Stimulated activated CD8-positive, alpha-beta memory T cell treated with anti-CD3 and anti-CD28 coated beads, Interleukin-7, amount 100 ng/mL, for 1 hour (primary cell): Measurements from ENCODE around the gene NRXN3.

Experiments used
- DNase-seq, 2 donors: peaks; one replicate each; pipeline ENCODE4 v3.0.0-alpha.2; 2020; ENCODE audit warnings: low read depth in 2 of 2

The NRXN3 gene

DNA sequence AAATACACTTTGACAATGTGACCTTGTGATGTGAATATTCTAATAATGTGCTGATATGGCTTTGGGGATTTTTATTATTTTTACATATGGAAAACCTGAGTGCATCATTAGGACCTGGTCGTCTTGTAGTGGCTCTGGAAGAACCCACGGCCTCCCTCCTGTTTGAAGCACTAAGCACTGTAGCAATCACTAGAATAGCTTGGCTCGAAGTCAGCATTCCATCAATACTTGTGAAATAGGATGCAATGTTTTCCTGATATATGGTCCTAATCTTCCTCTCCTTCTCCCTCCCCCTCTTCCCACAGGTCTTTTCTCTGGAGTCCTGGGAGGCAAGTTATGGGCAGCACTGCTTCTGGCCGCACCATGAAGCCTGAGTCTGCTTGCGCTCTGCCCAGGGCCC, 71.9 kb downstream of the NRXN3 start:
- no peak for DNase-seq

DNA sequence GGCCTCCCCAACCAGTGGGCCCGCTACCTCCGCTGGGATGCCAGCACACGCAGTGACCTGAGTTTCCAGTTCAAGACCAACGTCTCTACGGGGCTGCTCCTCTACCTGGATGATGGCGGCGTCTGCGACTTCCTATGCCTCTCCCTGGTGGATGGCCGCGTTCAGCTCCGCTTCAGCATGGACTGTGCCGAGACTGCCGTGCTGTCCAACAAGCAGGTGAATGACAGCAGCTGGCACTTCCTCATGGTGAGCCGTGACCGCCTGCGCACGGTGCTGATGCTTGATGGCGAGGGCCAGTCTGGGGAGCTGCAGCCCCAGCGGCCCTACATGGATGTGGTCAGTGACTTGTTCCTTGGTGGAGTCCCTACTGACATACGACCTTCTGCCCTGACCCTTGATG, 73.0 kb downstream of the NRXN3 start:
- DNase-seq, result no peak

DNA sequence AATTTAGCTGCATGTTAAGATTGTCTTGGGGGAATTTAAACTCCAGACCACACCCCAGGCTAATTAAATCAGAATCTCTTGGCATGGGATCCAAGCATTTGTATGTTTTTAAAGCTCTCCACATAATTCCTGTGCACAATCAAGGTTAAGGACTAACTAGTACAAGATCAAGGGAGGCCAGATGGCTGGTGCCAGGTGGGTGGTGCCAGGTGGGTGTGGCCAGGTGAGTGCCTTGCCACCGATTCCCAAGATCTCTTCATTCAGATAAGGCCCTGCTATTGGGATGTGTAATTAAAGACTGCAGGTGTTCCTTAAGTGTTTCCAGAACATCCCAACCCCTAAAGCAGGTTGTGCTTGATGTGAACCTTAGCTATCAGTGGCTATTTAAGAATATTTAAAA, 75.1 kb downstream of the NRXN3 start:
- no peak for DNase-seq

DNA sequence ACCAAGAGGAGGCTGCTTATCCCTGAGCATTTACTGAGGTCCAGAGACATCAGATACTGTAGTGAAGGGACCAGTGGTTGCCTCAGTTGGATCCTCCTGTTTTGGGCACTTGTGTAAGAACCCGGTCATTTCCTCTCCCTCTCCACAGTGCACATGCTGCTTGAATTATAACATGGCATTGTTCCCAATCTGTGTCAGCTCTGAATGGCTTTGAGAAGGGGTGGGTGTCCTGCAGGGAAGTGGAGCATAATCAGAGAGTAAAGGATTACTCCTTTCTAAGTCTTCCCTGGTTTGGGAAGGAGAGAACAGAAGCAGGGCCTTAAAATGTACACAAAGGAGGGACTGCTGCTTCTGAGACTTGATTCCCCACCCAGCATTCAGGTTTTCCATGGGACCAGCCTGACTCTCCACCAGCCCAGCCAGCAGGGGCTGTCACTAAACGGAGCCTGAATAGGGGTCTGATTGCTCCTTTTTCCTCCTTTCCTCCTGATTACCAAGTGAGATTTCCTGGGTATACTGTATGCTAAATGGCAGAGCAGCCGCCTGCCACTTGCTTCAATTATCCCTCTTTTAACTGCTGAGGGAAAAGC, 78.4 kb downstream of the NRXN3 start:
- no peak for DNase-seq

DNA sequence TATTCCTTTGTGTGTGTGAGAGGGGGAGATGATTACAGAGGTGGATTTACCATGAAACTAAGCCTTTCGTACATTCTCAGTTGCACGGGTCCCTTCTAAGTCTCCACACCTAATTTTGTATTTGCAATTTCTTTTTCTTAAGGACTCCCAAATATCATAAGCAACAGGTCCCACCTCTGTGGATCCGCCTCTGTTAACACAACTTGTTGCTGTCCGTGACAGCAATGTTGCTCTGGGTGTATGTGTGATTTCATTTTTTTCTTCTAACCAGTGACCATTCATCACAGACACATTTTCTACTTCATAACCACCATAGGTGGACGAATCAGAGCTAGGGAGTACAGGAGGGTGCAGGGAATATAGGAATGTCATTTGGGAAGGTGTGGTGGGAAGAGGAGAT, 81.1 kb downstream of the NRXN3 start:
- DNase-seq, result no peak

DNA sequence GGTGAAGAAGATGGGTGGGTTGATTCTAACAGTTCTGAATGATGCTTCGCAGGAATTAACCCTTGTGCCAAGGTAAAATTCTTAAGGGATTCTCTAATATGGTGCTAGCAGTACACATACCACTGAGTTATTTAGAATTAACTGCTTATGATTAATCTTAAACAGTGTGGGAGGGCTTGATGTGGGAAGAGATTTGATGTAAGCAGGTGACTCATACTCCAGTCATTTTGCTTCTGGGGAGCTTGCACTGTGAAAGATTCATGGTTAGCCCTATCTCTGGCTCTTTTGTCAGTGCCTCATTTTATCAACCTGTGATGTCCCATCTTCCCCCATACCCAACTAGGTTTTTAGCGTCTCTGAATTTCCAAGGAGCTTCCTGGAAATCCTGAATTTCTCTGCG, 83.8 kb downstream of the NRXN3 start:
- DNase-seq, result no peak

DNA sequence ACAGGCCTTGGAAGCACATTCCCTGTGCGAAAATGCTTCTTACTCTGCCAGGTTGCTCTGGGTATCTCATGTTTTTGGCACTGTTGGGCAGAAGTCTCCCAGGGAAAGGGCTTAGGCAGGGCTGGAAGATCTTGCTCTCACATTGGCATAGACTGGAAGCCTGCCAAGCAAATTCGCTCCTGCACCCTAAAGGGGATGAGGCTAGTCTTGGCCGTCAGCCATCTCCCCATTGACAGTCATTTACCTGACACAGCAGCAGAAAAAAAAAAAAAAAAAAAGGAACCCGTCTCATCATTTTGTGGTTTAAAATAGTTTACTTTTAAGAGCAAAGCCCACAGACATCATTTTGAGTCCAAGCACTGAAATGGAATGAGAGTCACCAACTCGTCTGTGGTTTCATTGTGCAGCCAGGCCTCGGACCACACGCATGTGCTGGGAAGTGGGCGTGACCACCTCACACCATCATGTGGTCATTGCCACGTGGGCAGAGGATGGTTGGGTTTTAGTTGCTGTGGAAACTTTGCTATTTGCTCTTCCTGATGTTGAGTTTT, 84.8 kb downstream of the NRXN3 start:
- DNase-seq, result no peak

DNA sequence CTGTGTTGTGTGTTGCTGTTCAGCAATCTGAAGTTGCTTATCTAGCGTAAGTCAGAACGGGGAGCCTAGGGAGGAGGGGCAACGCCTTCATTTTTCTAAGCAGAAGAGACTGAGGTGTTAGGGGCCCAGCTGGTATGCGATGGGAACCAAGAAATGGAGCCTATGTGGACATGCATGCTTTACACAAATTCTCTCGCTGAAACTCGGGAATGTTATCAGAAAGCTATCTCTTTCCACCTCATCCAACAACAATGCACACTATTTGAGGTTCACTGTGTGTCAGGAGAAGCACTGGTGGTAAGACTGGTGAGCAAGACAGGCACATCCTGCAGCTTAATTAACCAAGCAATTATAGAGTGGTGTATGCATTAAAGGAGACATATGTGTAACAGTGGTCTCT, 89.7 kb downstream of the NRXN3 start:
- no peak for DNase-seq

DNA sequence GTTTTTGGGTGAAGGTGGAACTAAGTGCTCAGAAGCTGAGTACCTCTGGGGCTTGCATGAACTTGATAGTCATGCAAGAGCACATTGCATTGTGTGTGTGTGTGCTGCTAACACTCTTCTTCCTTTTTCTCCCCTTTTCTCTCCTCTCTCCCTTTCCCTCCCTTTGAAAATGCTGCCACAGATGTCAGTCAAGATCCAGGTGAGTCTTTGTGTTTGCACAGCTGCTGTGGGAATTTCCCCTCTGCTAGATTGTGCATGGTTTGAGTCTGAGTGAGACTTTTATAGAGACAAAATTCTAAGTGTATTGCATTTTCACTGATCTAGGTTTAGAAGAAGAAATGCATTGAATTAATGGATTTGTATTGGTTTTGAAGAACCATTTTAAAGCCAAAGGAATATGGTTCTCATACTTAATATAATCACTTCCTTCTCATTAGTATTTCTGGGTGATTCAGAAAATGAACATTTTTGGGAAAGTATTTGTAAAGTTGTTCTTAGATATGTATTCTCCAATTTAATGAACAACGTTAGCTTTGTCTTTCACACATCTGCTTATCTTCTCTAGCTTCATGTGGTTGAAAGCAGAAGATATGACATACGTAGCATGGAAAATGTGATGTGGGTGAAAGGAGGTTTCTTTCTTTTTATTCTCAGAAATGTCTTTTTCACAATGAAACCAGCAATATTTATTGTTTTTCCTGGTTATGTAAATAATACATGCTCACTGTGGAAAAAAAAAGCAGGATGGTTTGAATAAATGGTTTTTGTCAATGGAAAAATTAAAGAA, 108.5 kb downstream of the NRXN3 start:
- no peak for DNase-seq

DNA sequence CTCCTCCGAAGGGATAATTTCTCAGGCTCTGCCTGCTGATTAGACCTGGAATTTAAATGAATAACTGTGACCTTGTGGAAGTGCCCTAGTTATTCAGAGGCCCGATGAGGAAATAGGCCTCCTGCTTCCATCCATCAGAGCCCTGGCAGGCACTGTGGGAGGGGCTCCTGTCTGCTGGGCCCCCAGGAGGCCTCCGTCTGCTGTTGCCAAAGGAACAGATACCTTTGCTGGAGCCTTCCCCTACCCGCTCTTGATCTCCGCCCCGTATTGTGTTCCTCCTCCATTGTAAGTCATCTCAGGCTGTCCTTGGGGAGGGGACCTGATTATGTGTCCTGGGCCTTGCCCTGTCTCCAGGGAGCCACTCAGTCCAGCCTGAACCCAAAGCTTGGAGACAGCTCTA, 112.3 kb downstream of the NRXN3 start:
- DNase-seq, result no peak

DNA sequence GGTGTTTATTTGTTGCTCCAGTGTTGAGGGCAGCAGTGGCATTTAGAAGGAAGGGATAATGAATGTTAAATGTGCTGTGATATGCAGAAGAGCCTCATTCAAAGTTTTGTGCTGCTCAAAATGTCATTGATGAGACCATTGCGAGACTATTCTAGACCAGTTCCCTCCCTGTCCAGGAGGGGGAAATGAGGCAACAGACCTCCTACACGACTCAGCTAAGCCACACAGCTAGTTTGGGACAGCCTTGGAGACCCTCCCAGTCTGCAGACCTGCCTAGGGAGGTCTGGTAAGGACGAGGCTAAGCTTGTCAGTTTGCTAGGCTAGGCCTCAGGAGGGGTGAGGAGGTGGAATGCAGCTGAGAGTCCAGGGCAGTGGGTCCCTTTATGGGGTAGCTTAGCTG, 116.0 kb downstream of the NRXN3 start:
- DNase-seq, result no peak

DNA sequence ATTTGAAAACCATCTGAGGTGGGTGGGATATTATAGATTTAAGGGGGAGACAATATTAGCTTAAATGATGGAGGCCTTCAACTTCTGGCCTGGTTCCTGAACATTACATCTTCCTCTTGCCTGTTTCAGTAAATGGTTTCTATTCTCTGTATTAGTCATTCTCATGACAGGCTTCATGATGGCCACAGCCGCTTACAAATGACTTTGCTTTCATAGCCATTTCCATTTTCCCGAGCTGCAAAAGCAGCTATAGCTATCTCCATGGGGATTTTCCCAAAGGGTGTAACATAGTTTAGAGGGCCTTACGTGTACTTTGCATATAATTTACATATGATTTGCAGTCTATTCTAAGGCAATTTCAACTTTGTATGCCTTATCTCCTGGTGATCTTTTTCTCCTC, 121.8 kb downstream of the NRXN3 start:
- no peak for DNase-seq

DNA sequence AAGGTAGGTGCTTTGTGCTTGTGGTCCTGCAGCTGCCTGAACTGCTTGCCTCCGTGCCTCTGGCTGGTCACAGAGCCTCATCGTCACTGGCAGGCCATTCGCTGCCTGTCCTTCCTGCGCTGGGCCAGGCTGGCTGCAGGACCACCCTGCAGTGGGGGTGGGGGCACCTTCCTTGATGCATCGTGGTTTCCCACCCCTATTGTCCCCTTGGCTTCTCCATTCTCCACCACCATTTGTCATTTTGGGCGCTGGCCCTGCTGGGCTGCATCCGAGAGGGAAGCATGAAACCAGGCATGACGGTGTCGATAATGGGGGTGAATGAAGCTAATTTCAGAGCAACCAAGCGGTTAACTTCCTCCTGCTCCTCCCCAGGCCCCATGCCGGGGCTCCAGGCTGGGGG, 127.7 kb downstream of the NRXN3 start:
- DNase-seq, result no peak

DNA sequence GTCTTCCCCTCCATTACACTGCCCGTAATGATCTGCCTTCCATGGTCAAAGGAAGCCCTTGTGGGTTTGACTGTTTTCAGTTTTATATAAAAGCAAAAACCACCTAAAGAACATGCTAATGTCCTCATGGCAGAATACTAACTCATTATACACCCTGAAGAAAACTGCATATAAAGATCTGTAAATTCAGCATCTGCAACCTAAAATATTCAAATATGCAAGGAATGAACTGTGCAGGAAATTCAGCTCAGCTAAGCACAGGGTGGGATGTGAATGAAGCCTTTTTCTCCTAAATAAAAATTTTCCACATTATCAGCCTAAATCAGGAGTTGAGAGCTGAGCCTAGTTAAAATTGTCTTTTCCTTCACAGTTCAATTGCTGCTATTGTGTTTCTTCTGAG, 128.1 kb downstream of the NRXN3 start:
- DNase-seq, result no peak

DNA sequence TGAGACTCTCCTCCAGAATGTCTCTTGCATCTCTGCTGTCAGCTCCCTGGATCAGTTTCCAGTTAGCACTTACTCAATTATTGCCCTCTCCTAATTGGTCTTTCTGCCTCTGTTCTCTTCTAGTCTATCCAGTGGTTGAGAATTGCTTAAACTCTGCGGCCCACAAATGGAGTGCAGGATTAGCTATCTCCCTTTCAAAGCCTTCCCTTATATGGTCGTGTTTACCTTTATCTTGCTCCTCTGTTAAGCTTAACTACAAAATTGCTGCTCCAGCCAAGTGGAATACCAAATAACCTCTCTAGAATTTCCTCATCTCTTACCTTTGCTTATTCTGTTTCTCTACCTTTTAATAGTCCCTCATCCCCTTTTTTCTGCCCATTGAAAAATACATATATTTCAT, 132.7 kb downstream of the NRXN3 start:
- DNase-seq, result no peak

DNA sequence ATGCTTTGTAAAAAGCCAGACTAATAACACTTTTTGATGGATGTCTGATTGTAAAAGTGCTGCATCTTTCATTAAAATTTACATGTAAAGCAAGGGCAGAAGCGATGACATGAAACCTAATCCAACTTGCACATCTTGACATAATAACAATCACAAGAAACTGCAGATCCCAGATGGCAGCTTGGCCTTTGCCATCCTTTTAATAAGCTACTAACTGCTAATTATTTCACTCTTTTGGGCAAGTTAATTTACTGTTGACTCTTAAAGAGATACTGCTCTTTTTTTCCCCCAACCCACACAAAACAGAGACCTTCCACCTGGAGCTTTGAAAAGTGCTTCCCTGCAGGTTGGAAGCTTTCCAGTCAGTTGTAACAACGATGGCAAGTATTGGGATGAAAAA, 137.5 kb downstream of the NRXN3 start:
- no peak for DNase-seq

DNA sequence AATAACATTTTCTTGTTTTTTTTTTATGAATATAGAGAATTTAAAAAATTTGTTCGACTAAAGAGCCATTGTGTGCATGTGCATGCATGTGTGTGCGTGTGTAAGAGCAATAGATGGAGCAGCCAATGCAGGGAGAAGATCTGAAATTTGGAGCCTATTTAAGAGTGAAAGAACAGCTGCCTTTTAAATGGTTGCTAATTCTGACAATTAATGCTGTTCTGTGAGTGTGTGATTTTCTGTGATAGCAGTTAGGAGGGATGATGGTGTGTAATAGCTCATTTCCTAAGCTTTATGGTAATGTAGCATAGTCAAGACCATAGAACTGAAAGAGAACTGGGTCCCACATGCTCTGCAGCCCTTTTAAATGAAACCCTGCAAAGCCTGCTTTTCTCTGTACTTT, 137.9 kb downstream of the NRXN3 start:
- no peak for DNase-seq

DNA sequence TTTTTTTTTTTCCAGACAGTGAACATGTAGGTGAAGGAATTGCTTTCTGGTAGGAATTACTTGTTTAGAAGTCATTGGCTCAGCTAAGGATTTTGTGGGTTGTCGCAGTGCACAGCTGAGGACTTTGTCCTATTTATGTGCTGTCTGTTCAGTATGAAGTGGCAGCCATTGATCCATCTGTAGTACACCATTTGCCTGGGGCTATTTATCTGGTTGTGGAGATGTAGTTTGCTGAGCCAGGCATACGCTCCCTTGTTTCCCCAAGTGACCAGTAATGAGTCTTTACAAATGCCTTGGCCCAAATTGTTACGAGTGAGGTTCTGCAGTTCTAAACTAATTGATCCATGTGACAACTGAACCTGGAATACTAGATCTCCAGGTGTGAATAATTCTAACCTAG, 140.1 kb downstream of the NRXN3 start:
- DNase-seq, result no peak

DNA sequence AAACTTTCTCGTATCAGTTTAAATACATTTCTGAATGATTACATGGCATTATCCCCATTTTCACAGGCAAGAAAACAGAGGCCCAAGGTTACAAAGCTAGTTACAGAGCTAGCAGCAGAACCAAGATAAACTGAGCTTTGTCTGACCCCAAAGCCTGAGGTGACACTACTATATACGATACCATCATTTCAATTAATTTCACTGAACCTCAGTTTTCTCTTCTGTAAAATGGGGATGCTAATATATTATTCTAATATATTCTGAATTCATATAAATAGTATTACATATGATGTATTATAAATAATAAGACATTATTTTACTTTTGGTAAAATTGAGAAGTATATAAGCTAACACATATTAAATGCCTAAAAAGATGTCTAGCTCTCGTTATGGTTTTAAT, 143.3 kb downstream of the NRXN3 start:
- no peak for DNase-seq

DNA sequence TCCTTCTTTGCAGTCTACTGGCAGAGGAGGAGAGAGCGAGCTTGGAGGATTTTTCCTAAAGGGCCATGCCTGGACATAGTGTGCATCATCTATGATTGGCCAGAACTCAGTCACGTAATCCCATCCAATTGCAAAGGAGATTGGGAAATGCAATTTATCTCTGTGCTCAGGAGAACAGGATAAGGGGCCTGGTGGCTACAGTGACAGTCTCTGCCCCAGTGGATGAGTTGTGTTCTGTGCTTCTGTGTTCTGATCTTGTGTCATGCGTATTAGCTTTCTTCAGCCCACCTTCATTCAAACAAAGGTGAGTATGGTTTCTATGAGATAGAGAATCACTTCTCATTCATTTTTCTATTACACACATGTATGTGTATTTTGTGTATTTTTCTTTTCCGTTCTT, 144.3 kb downstream of the NRXN3 start:
- DNase-seq, result no peak

DNA sequence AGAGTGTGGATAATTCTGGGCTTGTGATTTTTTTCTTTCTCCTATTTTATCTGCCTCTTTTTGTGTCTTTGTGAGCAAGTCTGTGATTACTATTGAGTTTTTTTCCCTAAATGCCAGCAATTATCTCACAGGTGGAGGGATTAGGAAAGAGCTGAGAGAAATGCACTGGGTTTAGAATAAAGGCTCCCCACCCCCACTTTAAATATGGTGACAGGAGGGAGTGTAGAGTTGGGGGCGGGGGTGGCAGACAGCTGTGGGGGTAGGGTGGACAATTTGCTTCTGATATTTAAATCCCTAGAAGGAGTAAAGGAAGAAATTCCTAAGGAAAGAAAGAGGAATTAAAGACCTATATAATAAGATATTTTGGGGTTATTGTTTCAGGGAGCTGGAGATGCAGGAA, 145.9 kb downstream of the NRXN3 start:
- DNase-seq, result no peak

DNA sequence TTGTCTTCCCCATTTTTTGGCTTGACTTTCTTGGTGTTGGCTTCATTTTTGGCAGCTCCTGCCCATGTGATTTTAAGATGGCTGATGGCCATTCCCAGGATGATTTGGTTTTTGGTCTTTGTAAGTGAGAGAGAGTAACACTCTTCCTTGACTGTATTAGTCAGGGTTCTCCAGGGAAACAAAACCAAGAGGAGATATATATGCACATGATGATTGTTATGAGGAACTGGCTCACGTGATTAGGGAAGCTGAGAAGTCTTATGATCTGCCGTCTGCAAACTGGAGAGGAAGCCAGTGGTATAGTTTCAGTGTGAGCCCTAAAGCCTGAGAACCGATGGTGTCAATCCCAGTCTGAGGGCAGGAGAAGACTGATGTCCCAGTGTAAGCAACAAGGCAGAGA, 146.6 kb downstream of the NRXN3 start:
- no peak for DNase-seq

DNA sequence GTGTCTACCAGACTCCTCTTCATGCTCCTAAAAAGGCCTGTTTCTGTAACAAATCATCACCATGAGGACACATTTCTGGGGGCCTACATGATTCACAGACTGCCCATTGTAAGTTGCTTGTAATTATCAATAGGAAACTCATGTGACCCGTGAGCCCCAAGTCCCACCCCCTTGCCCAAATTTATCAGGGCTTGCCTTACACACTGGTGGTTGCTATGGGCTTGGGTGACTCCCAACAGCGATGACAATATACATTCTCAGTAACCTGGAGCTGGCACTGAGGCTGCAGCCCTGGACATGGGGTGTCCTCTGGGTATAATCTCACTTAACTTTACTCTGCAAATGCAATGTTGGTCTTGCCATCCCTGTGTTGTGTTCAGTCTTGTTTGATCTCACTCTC, 149.2 kb downstream of the NRXN3 start:
- no peak for DNase-seq
